T-helper 1 cell treated with Interleukin-12 subunit alpha and Interleukin-12 subunit beta and Interleukin-4 antibody, amounts not matched to agents 30 μg/mL and 1 μg/mL, for 36 hours (primary cell): ENCODE results near the gene ADGRB3.

Source experiments
- H3K27ac Mint-ChIP-seq: one replicate; pipeline ENCODE4 v1.8.0; 2021; ENCODE audit warnings: mild to moderate bottlenecking, mixed read lengths
- H3K27me3 Mint-ChIP-seq: one replicate; pipeline ENCODE4 v1.8.0; 2021; ENCODE audit warnings: low read depth, mixed read lengths
- H3K36me3 Mint-ChIP-seq: one replicate; pipeline ENCODE4 v1.8.0; 2021; ENCODE audit warnings: low read depth, mixed read lengths
- H3K4me1 Mint-ChIP-seq: one replicate; pipeline ENCODE4 v1.8.0; 2021; ENCODE audit warnings: low read depth, mixed read lengths
- H3K4me3 Mint-ChIP-seq: one replicate; pipeline ENCODE4 v1.8.0; 2021; ENCODE audit warnings: mild to moderate bottlenecking, moderate library complexity, mixed read lengths
- H3K9me3 Mint-ChIP-seq: one replicate; pipeline ENCODE4 v1.8.0; 2021; ENCODE audit warnings: mixed read lengths

ADGRB3 gene

GRCh38 chr6:69042297-69042696, 407.2 kb downstream of the ADGRB3 start:
- H3K9me3 Mint-ChIP-seq = no peaks in the 10 kb centered on the region
- H3K4me1 Mint-ChIP-seq = no peaks in the 10 kb centered on the region
- no peaks in the 10 kb centered on the region for H3K36me3 Mint-ChIP-seq
- no peaks in the 10 kb centered on the region for H3K27me3 Mint-ChIP-seq
- no peak overlapping the region for H3K4me3 Mint-ChIP-seq
- H3K27ac Mint-ChIP-seq = no peak overlapping the region

GRCh38 chr6:69044534-69044933, 409.5 kb downstream of the ADGRB3 start:
- Mint-ChIP-seq H3K9me3 (no peaks in the 10 kb centered on the region), H3K4me1 (no peaks in the 10 kb centered on the region), H3K36me3 (no peaks in the 10 kb centered on the region), H3K27ac (no peak overlapping the region), H3K27me3 (no peaks in the 10 kb centered on the region), H3K4me3 (no peak overlapping the region)

- no peak overlapping the region for H3K27ac Mint-ChIP-seq
Measured at GRCh38 chr6:69059413-69059812, 424.3 kb downstream of the ADGRB3 start.

GRCh38 chr6:69061066-69061465, 426.0 kb downstream of the ADGRB3 start:
- Mint-ChIP-seq H3K36me3 (no peaks in the 10 kb centered on the region), H3K27me3 (no peaks in the 10 kb centered on the region), H3K27ac (no peak overlapping the region), H3K4me3 (no peak overlapping the region), H3K4me1 (no peaks in the 10 kb centered on the region), H3K9me3 (no peaks in the 10 kb centered on the region)

More at GRCh38 chr6:69059413-69059812, 424.3 kb downstream of the ADGRB3 start:
- Mint-ChIP-seq H3K4me3 (no peak overlapping the region), H3K36me3 (no peaks in the 10 kb centered on the region), H3K27me3 (no peaks in the 10 kb centered on the region), H3K4me1 (no peaks in the 10 kb centered on the region), H3K9me3 (no peaks in the 10 kb centered on the region)

GRCh38 chr6:69063401-69063800, 428.3 kb downstream of the ADGRB3 start:
- Mint-ChIP-seq H3K36me3 (no peaks in the 10 kb centered on the region), H3K9me3 (no peaks in the 10 kb centered on the region), H3K4me1 (no peaks in the 10 kb centered on the region), H3K27ac (no peak overlapping the region), H3K27me3 (no peaks in the 10 kb centered on the region), H3K4me3 (no peak overlapping the region)

GRCh38 chr6:69064226-69064625, 429.1 kb downstream of the ADGRB3 start:
- Mint-ChIP-seq H3K27me3 (no peaks in the 10 kb centered on the region), H3K9me3 (no peaks in the 10 kb centered on the region), H3K4me1 (no peaks in the 10 kb centered on the region), H3K36me3 (no peaks in the 10 kb centered on the region), H3K4me3 (no peak overlapping the region), H3K27ac (no peak overlapping the region)

GRCh38 chr6:69069881-69070280, 434.8 kb downstream of the ADGRB3 start:
- H3K27ac Mint-ChIP-seq = no peak overlapping the region
- no peaks in the 10 kb centered on the region for H3K36me3 Mint-ChIP-seq
- H3K4me3 Mint-ChIP-seq = no peak overlapping the region
- no peaks in the 10 kb centered on the region for H3K9me3 Mint-ChIP-seq
- H3K27me3 Mint-ChIP-seq = no peaks in the 10 kb centered on the region
- no peaks in the 10 kb centered on the region for H3K4me1 Mint-ChIP-seq

- no peaks in the 10 kb centered on the region for H3K4me1 Mint-ChIP-seq
- no peak overlapping the region for H3K4me3 Mint-ChIP-seq
- H3K27me3 Mint-ChIP-seq = no peaks in the 10 kb centered on the region
- H3K36me3 Mint-ChIP-seq = no peaks in the 10 kb centered on the region
- H3K9me3 Mint-ChIP-seq = no peaks in the 10 kb centered on the region
- no peak overlapping the region for H3K27ac Mint-ChIP-seq
Measured at GRCh38 chr6:69072796-69073195, 437.7 kb downstream of the ADGRB3 start.

- Mint-ChIP-seq H3K4me1 (no peaks in the 10 kb centered on the region), H3K36me3 (no peaks in the 10 kb centered on the region), H3K4me3 (no peak overlapping the region), H3K9me3 (no peaks in the 10 kb centered on the region), H3K27ac (no peak overlapping the region), H3K27me3 (no peaks in the 10 kb centered on the region)
Measured at GRCh38 chr6:69084746-69085335, 449.8 kb downstream of the ADGRB3 start.

GRCh38 chr6:69086689-69087088, 451.6 kb downstream of the ADGRB3 start:
- H3K9me3 Mint-ChIP-seq = no peaks in the 10 kb centered on the region
- no peak overlapping the region for H3K4me3 Mint-ChIP-seq
- no peaks in the 10 kb centered on the region for H3K36me3 Mint-ChIP-seq
- no peaks in the 10 kb centered on the region for H3K27me3 Mint-ChIP-seq
- H3K4me1 Mint-ChIP-seq = no peaks in the 10 kb centered on the region
- no peak overlapping the region for H3K27ac Mint-ChIP-seq

GRCh38 chr6:69089539-69089938, 454.5 kb downstream of the ADGRB3 start:
- Mint-ChIP-seq H3K4me3 (no peak overlapping the region), H3K4me1 (no peaks in the 10 kb centered on the region), H3K27me3 (no peaks in the 10 kb centered on the region), H3K27ac (no peak overlapping the region), H3K9me3 (no peaks in the 10 kb centered on the region), H3K36me3 (no peaks in the 10 kb centered on the region)

GRCh38 chr6:69090132-69090531, 455.1 kb downstream of the ADGRB3 start:
- Mint-ChIP-seq H3K36me3 (no peaks in the 10 kb centered on the region), H3K27me3 (no peaks in the 10 kb centered on the region), H3K4me3 (no peak overlapping the region), H3K4me1 (no peaks in the 10 kb centered on the region), H3K9me3 (no peaks in the 10 kb centered on the region), H3K27ac (no peak overlapping the region)

- Mint-ChIP-seq H3K27ac (no peak overlapping the region), H3K27me3 (no peaks in the 10 kb centered on the region), H3K9me3 (no peaks in the 10 kb centered on the region), H3K4me3 (no peak overlapping the region), H3K36me3 (no peaks in the 10 kb centered on the region), H3K4me1 (no peaks in the 10 kb centered on the region)
Measured at GRCh38 chr6:69096681-69097080, 461.6 kb downstream of the ADGRB3 start.

- Mint-ChIP-seq H3K9me3 (no peaks in the 10 kb centered on the region), H3K36me3 (no peaks in the 10 kb centered on the region), H3K4me1 (no peaks in the 10 kb centered on the region), H3K4me3 (no peak overlapping the region), H3K27me3 (no peaks in the 10 kb centered on the region), H3K27ac (no peak overlapping the region)
Measured at GRCh38 chr6:69097948-69098347, 462.9 kb downstream of the ADGRB3 start.

GRCh38 chr6:69098910-69099309, 463.8 kb downstream of the ADGRB3 start:
- Mint-ChIP-seq H3K27me3 (no peaks in the 10 kb centered on the region), H3K4me1 (no peaks in the 10 kb centered on the region), H3K27ac (no peak overlapping the region), H3K4me3 (no peak overlapping the region), H3K9me3 (no peaks in the 10 kb centered on the region), H3K36me3 (no peaks in the 10 kb centered on the region)

- Mint-ChIP-seq H3K9me3 (peaks cover 3% of the 10 kb centered on the region), H3K4me3 (no peak overlapping the region), H3K4me1 (no peaks in the 10 kb centered on the region), H3K27ac (no peak overlapping the region), H3K36me3 (no peaks in the 10 kb centered on the region), H3K27me3 (no peaks in the 10 kb centered on the region)
Measured at GRCh38 chr6:69100772-69101171, 465.7 kb downstream of the ADGRB3 start.
